ENCODE data around the gene NUDCD3.

The NUDCD3 gene

GRCh38 chr7:44445986-44446671 is 44.3 kb downstream of the NUDCD3 start (continued):
- TF ChIP-seq ARNTL (CRISPR knock-in tag; IDR thresholded peaks at IDR 0.05; ENCODE audit: borderline replicate concordance, low read depth), result no peak
- no peak for TF ChIP-seq SNAI2 (CRISPR knock-in tag; IDR thresholded peaks at IDR 0.05)
- no peak for TF ChIP-seq ZFP3 (CRISPR knock-in tag; IDR thresholded peaks at IDR 0.05)
- no peak for TF ChIP-seq ISL1 (CRISPR knock-in tag; IDR thresholded peaks at IDR 0.05)

- no peak for ATAC-seq
- TF ChIP-seq CSRNP3 (CRISPR knock-in tag; IDR thresholded peaks at IDR 0.05), result no peak
- no peak for TF ChIP-seq ZC3H10 (CRISPR knock-in tag; IDR thresholded peaks at IDR 0.05)
- TF ChIP-seq TOX (CRISPR knock-in tag; IDR thresholded peaks at IDR 0.05; ENCODE audit: borderline replicate concordance), result no peak
- TF ChIP-seq SNAI2 (CRISPR knock-in tag; IDR thresholded peaks at IDR 0.05), result no peak
- TF ChIP-seq CREB5 (CRISPR knock-in tag; IDR thresholded peaks at IDR 0.05; ENCODE audit: low read depth), result no peak
- TF ChIP-seq ARNTL (CRISPR knock-in tag; IDR thresholded peaks at IDR 0.05; ENCODE audit: borderline replicate concordance, low read depth), result no peak
- TF ChIP-seq GLIS3 (CRISPR knock-in tag; IDR thresholded peaks at IDR 0.05), result no peak
- no peak for TF ChIP-seq PATZ1 (CRISPR knock-in tag; IDR thresholded peaks at IDR 0.05; ENCODE audit: borderline replicate concordance)
- TF ChIP-seq CSDC2 (CRISPR knock-in tag; IDR thresholded peaks at IDR 0.05), result no peak
- no peak for TF ChIP-seq POU6F1 (CRISPR knock-in tag; IDR thresholded peaks at IDR 0.05; ENCODE audit: borderline replicate concordance, low read depth)
- TF ChIP-seq BACH2 (CRISPR knock-in tag; IDR thresholded peaks at IDR 0.05; ENCODE audit: borderline replicate concordance), result no peak
- TF ChIP-seq RARB (CRISPR knock-in tag; IDR thresholded peaks at IDR 0.05), result no peak
- TF ChIP-seq TSHZ2 (CRISPR knock-in tag; IDR thresholded peaks at IDR 0.05), result no peak
- no peak for TF ChIP-seq ZNF565 (CRISPR knock-in tag; conservative IDR thresholded peaks at IDR 0.05; ENCODE audit: low read depth)
- no peak for TF ChIP-seq ZNF8 (CRISPR knock-in tag; IDR thresholded peaks at IDR 0.05)
Observed at GRCh38 chr7:44441079-44441478, 49.4 kb downstream of the NUDCD3 start.

- no peak for TF ChIP-seq CREB5 (CRISPR knock-in tag; IDR thresholded peaks at IDR 0.05; ENCODE audit: low read depth)
- no peak for TF ChIP-seq GLIS3 (CRISPR knock-in tag; IDR thresholded peaks at IDR 0.05)
- no peak for TF ChIP-seq ESRRG (CRISPR knock-in tag; IDR thresholded peaks at IDR 0.05)
- TF ChIP-seq CSRNP3 (CRISPR knock-in tag; IDR thresholded peaks at IDR 0.05), result no peak
- TF ChIP-seq POU6F1 (CRISPR knock-in tag; IDR thresholded peaks at IDR 0.05; ENCODE audit: borderline replicate concordance, low read depth), result no peak
- no peak for ATAC-seq
Observed at GRCh38 chr7:44440577-44441078, 49.8 kb downstream of the NUDCD3 start.

Data from SK-N-SH treated with all-trans-retinoic acid at 6 μM for 48 hours (cell line).